HUES64 (cell line): ENCODE results near the gene SYT14. TPM values are rescaled to one million over a fixed set of nuclear protein-coding genes. Genes with fewer than 3 reads are reported as not detected.
"Not testable (repeated sequence)": the region's sequence is repeated elsewhere in the genome, so short reads cannot be mapped to it uniquely, and the experiment has no call there.

Source experiments
- H3K27ac ChIP-seq: 2 replicates; pipeline ENCODE4 v1.7.0; 2013; ENCODE audit warnings: low read depth, low read length, inconsistent platforms
- H3K27me3 ChIP-seq: 2 replicates; pipeline ENCODE4 v1.6.1; 2013; ENCODE audit warnings: mild to moderate bottlenecking, low read length; ENCODE audit not compliant: insufficient read depth
- H3K36me3 ChIP-seq: 2 replicates; pipeline ENCODE4 v1.6.1; 2013; ENCODE audit warnings: mild to moderate bottlenecking, low read length; ENCODE audit not compliant: insufficient read depth
- H3K4me1 ChIP-seq: 2 replicates; pipeline ENCODE4 v1.6.1; 2013; ENCODE audit warnings: mild to moderate bottlenecking, low read length, moderate library complexity; ENCODE audit not compliant: insufficient read depth
- H3K4me3 ChIP-seq: 2 replicates; pipeline ENCODE4 v1.5.1; 2013; ENCODE audit warnings: mild to moderate bottlenecking, low read length, moderate library complexity
- H3K9ac ChIP-seq: 2 replicates; pipeline ENCODE4 v1.6.1; 2013; ENCODE audit warnings: mild to moderate bottlenecking, low read depth, low read length
- H3K9me3 ChIP-seq: 2 replicates; pipeline ENCODE4 v1.6.1; 2013; ENCODE audit warnings: low read depth, low read length; ENCODE audit not compliant: insufficient read depth
- WGBS: fragments of 150-250, 120-280 bp; methylation state at CpG from one replicate; pipeline ENCODE4 v1.1.7; 2013; ENCODE audit warnings: missing lambda C conversion rate; 5-methylcytosine and 5-hydroxymethylcytosine counted together
- polyA plus RNA-seq, 2 experiments: library from polyadenylated mRNA; stranded (reverse); fragments of 50-300 nt; gene quantifications; one replicate each; pipeline ENCODE4 v1.2.3, GENCODE V29; 2013

The SYT14 gene
- polyA plus RNA-seq (2013, experiment 1 of 2) = 5.4 TPM
- polyA plus RNA-seq (2013, experiment 2 of 2) = 4.8 TPM

- Histone ChIP-seq H3K27ac (peak within 1 kb of the TSS; percentile 69; the same call in 1 of the 2 replicates), H3K9me3 (no peaks in the 10 kb centered on the region), H3K4me3 (peak within 1 kb of the TSS; percentile 86), H3K9ac (peak within 1 kb of the TSS; percentile 72), H3K27me3 (peaks cover 14% of the 10 kb centered on the region), H3K36me3 (no peaks in the 10 kb centered on the region), H3K4me1 (peaks cover 5% of the 10 kb centered on the region; the same call in 1 of the 2 replicates)
- WGBS = 2% methylated on average over 95 of the region's 98 CpGs
These were observed at the start of gene SYT14 for GRCh38 chr1:209937996-209938959. SYT14 (plus strand) TSS chr1:209938217; CDS start chr1:209938265, 48 bp downstream.

DNA sequence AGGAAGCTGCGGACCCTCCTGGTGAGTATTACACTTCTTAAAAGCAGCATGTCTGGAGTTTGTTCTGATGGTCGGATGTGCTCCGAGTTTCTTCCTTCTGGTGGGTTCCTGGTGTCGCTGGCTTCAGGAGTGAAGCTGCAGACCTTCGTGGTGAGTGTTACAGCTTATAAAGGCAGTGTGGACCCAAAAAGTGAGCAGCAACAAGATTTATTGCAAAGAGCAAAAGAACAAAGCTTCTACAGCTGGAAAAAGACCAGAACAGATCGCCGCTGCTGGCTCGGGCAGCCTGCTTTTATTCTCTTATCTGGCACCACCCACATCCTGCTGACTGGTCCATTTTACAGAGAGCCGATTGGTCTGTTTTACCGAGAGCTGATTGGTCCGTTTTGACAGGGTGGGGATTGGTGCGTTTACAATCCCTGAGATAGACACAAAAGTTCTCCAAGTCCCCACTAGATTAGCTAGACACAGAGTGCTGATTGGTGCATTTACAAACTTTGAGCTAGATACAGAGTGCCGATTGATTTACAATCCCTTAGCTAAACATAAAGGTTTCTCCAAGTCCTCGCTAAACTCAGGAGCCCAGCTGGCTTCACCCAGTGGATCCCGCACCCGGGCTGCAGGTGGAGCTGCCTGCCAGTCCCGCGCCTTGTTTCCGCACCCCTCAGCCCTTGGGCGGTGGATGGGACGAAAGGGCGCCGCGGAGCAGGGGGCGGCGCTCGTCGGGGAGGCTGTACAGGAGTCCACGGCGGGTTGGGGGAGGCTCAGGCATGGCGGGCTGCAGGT, 49.5 kb upstream of the SYT14 start:
- H3K9me3 ChIP-seq, H3K4me3 ChIP-seq, H3K9ac ChIP-seq, H3K36me3 ChIP-seq, H3K27me3 ChIP-seq, H3K27ac ChIP-seq: not testable (repeated sequence)
- WGBS = 96% methylated on average over 31 of the region's 31 CpGs
- peaks cover 17% of the 10 kb centered on the region for H3K4me1 ChIP-seq

- H3K4me1 ChIP-seq = peaks cover 12% of the 10 kb centered on the region
- H3K27ac ChIP-seq = no peak overlapping the region
- 97% methylated on average over 35 of the region's 35 CpGs for WGBS
- H3K9ac ChIP-seq = no peak overlapping the region
- H3K36me3 ChIP-seq = no peaks in the 10 kb centered on the region
- H3K27me3 ChIP-seq = no peaks in the 10 kb centered on the region
- no peaks in the 10 kb centered on the region for H3K9me3 ChIP-seq
- no peak overlapping the region for H3K4me3 ChIP-seq
These were observed 49.0 kb upstream of the SYT14 start for GRCh38 chr1:209889077-209889418.

DNA sequence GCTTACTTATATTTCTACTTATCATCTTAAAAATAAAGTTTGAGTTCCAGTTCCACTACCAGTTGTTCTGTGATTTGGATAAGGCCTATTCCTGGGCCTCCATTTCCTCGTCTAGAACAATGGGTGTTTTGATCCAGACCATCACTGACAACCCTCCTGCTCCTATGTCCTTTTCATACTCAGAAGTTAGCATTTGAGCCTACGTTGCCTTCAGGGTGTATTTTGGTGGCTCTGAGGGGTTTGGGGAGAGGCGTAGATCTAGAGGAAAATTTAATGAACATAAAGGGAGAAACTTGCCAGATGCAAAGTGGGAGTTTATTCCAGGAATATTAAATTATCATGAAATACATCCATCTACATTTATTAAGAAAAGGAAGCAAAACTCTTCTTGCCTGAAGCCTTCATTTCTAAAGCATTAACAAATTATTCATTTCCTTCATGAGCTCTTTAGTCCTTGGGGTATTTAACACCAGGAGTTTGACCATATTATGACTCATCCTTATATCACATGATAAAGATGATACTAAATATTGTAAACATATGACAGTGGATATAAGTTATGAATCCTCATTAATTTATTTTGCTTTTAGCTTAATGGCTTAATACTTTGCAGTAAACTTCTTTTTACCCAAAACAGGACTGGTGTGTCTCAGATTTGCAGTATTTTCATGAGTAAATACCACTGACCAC, 47.2 kb upstream of the SYT14 start:
- WGBS = 58% methylated on average over 3 of the region's 3 CpGs
- Histone ChIP-seq H3K27me3 (no peaks in the 10 kb centered on the region), H3K4me3 (no peak overlapping the region), H3K27ac (no peak overlapping the region), H3K9me3 (no peaks in the 10 kb centered on the region), H3K9ac (no peak overlapping the region), H3K36me3 (no peaks in the 10 kb centered on the region), H3K4me1 (no peaks in the 10 kb centered on the region)

DNA sequence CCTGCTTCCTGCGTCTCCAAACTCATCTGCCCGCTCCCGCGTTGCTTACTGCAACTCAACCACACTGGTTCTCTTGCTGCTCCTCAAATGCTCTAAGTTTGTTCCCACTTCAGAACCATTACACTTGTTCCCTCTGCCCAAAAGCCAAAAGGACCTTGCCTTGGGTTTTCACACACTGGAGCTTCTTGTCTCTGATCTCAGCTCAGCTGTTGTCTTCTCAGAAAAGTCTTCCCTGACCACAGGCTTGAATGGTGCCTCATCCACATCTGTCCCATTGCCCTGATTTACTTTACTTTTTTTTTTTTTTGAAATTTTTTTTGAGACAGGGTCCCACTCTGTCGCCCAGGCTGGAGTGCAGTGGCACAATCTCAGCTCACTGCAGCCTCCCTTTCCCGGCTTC, 44.3 kb upstream of the SYT14 start:
- Histone ChIP-seq H3K36me3 (no peaks in the 10 kb centered on the region), H3K4me3 (no peak overlapping the region), H3K4me1 (no peaks in the 10 kb centered on the region), H3K27ac (no peak overlapping the region), H3K9me3 (no peaks in the 10 kb centered on the region), H3K27me3 (no peaks in the 10 kb centered on the region), H3K9ac (no peak overlapping the region)
- WGBS = 95% methylated on average over 6 of the region's 6 CpGs

GRCh38 chr1:209895709-209896108, 42.3 kb upstream of the SYT14 start:
- Histone ChIP-seq H3K27ac (no peak overlapping the region), H3K27me3 (no peaks in the 10 kb centered on the region), H3K4me1 (no peaks in the 10 kb centered on the region), H3K36me3 (no peaks in the 10 kb centered on the region), H3K9ac (no peak overlapping the region), H3K9me3 (no peaks in the 10 kb centered on the region), H3K4me3 (no peak overlapping the region)
- WGBS = 78% methylated on average over 3 of the region's 4 CpGs

DNA sequence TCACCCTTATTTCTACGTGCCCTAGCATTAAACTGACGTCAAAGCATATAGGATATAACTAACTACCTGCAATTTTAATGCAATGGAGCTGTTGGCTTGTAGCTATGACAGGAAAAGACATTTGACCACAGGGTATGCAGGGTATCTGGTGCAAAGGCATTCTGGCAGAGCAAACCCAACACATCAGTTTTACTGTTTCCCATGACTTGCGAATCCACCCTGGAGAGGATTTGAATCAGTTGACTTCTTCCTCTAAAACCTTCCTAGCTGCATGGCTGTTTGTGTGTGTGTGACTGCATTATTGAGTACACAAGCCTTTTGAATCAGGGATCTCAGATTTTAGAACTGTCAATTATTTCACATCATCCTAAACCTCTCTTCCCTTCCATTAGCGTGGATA, 41.7 kb upstream of the SYT14 start:
- H3K4me1 ChIP-seq = no peaks in the 10 kb centered on the region
- H3K9ac ChIP-seq = no peak overlapping the region
- no peaks in the 10 kb centered on the region for H3K9me3 ChIP-seq
- H3K36me3 ChIP-seq = no peaks in the 10 kb centered on the region
- 91% methylated on average over 4 of the region's 4 CpGs for WGBS
- no peak overlapping the region for H3K4me3 ChIP-seq
- H3K27me3 ChIP-seq = no peaks in the 10 kb centered on the region
- no peak overlapping the region for H3K27ac ChIP-seq

- H3K9me3 ChIP-seq, H3K27me3 ChIP-seq, H3K4me3 ChIP-seq, H3K36me3 ChIP-seq, H3K4me1 ChIP-seq, H3K9ac ChIP-seq, H3K27ac ChIP-seq: not testable (repeated sequence)
- WGBS = 97% methylated on average over 6 of the region's 6 CpGs
These were observed 39.7 kb upstream of the SYT14 start for GRCh38 chr1:209898271-209898670.

- 97% methylated on average over 17 of the region's 21 CpGs for whole genome bisulfite sequencing
- H3K4me3 ChIP-seq, H3K9ac ChIP-seq, H3K9me3 ChIP-seq, H3K27ac ChIP-seq, H3K27me3 ChIP-seq, H3K4me1 ChIP-seq, H3K36me3 ChIP-seq: not testable (repeated sequence)
These were observed 39.2 kb upstream of the SYT14 start for GRCh38 chr1:209898851-209899250.

DNA sequence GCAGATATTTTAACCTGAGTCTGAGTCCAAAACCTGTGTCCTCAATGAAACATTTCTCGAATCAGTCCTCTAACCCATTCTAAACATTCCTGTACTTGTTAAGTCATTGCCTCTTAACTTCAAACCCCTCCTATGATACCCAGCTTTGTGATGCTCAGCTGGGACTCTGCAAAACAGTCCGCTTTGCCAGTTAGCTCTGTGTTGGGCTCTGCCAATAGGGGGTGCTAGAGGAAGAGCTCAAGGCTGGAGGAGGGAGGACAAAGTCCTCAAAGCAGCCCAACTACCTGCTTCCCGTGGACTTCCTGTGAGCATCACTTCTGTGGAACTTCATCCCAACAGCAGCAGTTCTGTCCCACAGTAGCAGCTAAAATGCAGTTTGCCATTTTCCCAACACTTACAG, 38.1 kb upstream of the SYT14 start:
- Histone ChIP-seq H3K9me3 (no peaks in the 10 kb centered on the region), H3K27ac (no peak overlapping the region), H3K4me1 (no peaks in the 10 kb centered on the region), H3K9ac (no peak overlapping the region), H3K36me3 (no peaks in the 10 kb centered on the region), H3K4me3 (no peak overlapping the region), H3K27me3 (no peaks in the 10 kb centered on the region)
- 73% methylated on average over 3 of the region's 3 CpGs for WGBS

DNA sequence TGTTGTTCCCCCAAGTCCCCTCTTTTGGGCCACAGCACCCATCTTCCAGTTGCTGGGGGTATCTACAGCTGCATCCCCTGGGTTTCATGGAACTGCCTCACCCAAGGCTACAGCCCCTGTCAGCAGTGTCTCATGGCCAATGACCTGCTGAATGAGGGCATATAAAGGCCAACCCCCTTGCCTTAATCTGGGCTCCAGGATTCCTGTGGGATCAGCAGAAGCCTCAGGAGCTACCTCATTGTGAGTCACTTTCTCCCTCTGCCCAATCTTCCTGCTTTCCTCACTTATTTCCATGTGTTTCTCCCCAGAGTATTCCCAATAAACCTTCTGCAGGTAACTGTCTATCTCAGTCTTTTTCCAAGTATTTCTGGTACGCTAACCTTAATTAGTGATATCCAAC, 37.3 kb upstream of the SYT14 start:
- Histone ChIP-seq H3K9ac (no peak overlapping the region), H3K27ac (no peak overlapping the region), H3K9me3 (no peaks in the 10 kb centered on the region), H3K4me1 (no peaks in the 10 kb centered on the region), H3K27me3 (no peaks in the 10 kb centered on the region), H3K4me3 (no peak overlapping the region), H3K36me3 (no peaks in the 10 kb centered on the region)
- 100% methylated on average over 1 of the region's 1 CpG for WGBS
